Measurements from ENCODE around the gene SNX18.

The SNX18 gene

DNA sequence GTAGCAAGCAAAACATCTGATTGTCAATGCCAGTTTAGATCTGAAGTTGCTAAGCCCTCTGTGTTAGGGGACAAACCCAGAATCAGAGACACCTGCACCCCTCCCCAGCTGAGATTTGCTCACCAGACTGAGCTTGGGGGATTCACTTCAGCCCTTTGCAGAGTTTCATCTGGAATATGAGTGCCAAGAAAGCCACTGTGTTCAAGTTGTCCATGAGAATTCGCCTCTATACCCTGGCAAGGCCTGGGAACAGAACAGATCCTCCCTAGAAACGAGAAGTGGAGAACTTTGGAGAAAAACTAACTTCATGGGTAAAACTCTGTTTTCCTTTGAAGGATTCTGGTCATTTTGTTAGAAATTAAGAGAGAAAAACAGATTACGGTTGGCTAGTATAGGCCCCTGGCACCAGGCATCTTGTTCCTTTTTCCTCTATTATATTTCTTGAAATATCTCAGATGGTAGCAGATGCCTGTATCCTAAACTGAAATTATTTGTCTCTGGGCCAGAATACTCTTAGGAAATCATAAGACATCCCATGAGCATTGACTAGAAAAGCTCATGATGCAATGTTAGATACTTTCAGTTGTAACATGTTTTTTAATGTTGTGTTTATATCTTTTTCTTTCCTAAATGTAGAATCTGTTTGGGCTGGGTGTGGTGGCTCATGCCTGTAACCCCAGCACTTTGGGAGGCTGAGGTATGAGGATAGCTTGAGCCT lies 64.4 kb downstream of the SNX18 start:
- no peak for DNase-seq

DNA sequence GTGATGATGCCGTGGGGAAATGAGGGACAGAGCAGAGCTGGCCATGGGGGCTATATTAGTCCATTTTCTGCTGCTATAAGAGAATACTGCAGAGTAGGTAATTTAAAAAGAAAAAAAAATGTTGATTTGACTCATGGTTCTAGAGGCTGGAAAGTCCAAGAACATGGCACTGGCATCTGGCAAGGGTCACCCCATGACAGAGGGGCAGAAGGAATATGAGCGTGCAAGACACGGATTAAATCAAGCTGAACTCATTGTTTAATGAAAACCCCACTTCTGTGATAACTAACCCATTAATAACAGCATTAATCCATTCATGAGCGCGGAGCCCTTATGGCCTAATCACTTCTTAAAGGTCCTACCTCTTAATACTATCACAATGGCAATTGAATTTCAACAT lies 68.8 kb downstream of the SNX18 start:
- no peak for DNase-seq

DNA sequence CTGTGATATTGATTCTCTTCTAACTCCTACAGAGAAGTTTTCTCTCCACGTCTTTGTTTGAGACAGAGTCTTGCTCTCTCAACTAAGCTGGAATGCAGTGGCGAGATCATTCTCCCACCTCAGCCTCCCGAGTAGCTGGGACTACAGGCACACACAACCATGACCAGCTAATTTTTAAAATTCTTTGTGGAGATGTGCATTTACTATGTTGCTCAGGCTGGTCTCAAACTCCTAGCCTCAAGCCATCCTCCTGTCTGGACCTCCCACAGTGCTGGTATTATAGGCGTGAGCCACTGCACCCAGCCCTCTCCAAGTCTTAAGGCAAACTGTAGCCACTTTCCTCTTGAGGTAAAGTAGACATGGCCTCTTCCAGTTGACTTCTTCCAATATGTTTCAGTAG lies 72.2 kb downstream of the SNX18 start:
- no peak for DNase-seq

DNA sequence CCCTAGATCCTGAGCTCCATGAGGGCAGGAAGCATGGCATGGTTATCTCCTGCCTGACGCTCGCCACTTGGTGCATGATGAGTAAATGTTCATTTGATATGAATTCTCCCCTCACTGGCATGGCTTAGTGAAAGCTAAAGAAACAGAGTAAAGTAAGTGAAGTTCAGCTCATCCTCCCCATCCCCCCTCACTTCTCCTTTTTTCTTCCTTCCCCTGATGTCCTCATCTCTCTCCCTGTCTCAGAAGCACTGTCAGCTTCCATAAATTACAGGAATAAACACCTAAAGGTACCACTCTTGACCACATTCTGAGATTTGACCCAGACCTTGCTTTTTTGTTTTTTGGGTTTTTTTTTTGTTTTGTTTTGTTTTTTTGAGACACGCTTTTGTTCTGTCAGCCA lies 73.3 kb downstream of the SNX18 start:
- no peak for DNase-seq

DNA sequence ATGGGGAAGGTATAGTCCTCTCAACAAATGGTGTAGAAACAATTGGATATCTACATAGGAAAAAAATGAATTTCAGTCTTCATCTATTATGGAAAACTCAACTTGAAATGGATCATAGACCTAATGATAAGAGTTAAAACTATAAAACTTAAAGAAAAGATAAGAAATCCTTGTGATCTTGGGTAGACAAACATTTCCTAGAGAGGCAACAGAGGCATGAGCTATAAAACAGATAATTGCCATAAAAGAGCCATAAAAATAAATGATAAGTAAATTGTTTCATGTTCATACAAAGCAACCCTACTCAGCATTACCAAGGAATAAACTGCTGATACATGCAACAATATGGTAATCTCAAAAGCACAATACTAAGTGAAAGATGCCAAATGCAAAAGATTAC lies 76.2 kb downstream of the SNX18 start:
- DNase-seq, result no peak

DNA sequence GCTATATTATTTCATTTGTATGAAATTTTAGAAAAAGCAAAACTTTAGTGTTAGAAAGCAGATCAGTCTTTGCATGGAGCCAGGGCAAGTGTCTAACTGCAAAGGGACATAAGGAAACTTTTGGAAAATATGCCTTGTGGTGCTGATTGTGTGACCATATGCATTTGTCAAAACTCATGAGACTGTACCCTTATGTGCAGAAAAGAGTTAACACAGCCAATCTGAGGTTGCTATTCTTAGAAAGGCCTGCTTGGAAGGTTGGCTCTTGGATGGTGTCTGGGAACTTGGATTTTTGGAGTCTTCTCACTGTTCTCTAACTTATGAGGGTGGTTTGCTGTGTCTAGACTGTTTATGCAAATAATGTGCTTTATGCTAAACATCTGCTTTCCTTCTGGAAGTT lies 76.6 kb downstream of the SNX18 start:
- no peak for DNase-seq

DNA sequence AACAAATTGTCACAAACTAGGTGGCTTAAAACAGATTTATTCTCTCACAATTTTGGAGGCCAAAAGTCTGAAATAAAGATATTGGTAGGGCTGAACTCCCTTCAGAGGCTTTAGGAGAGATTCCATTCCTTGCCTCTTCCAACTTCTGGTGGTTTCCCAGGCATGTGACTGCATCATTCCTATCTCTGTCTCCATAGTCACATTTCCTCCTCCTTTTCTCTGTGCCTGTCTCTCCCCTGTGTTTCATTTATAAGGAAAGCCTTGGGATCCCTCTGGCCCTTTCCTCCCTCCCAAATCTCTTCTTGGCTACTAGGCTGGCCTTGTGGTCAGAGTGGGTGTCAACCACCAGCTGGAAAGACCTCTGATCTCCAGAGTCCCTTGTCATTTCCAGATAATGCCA lies 78.2 kb downstream of the SNX18 start:
- no peak for DNase-seq
